ENCODE measurements around the gene ACOXL.

ACOXL gene

GRCh38 chr2:110978756-110979470 lies 246.5 kb downstream of the ACOXL start:
- no peak for DNase-seq

GRCh38 chr2:110979471-110980338 lies 247.3 kb downstream of the ACOXL start:
- no peak for DNase-seq

GRCh38 chr2:110980339-110981062 lies 248.1 kb downstream of the ACOXL start:
- no peak for DNase-seq

- peak; percentile 36 to 74 (median 54) for DNase-seq
Observed at GRCh38 chr2:110983133-110983532, 250.8 kb downstream of the ACOXL start.

GRCh38 chr2:110984694-110985490 lies 252.5 kb downstream of the ACOXL start:
- no peak for DNase-seq

GRCh38 chr2:110990440-110990839 lies 258.1 kb downstream of the ACOXL start:
- no peak for DNase-seq

- DNase-seq = no peak
Observed at GRCh38 chr2:110991911-110992310, 259.5 kb downstream of the ACOXL start.

GRCh38 chr2:110992886-110993285 lies 260.5 kb downstream of the ACOXL start:
- DNase-seq = no peak

GRCh38 chr2:110993557-110994231 lies 261.3 kb downstream of the ACOXL start:
- DNase-seq = peak; percentile 43 to 77 (median 64)

- peak; percentile 71 to 91 (median 80) for DNase-seq
Observed at GRCh38 chr2:110994250-110994961, 262.0 kb downstream of the ACOXL start.

GRCh38 chr2:110995911-110996310 lies 263.5 kb downstream of the ACOXL start:
- DNase-seq = peak in 3 of 4 experiments; percentile 15 to 28 (median 25)

- DNase-seq = peak in 2 of 4 experiments; percentile 28 to 33
Observed at GRCh38 chr2:110997331-110998045, 265.1 kb downstream of the ACOXL start.

- no peak for DNase-seq
Observed at GRCh38 chr2:110998311-110998710, 265.9 kb downstream of the ACOXL start.

- no peak for DNase-seq
Observed at GRCh38 chr2:110999626-111000025, 267.3 kb downstream of the ACOXL start.

GRCh38 chr2:111005307-111005706 lies 272.9 kb downstream of the ACOXL start:
- no peak for DNase-seq

- DNase-seq = no peak
Observed at GRCh38 chr2:111005821-111006220, 273.4 kb downstream of the ACOXL start.

GRCh38 chr2:111007757-111008688 lies 275.6 kb downstream of the ACOXL start:
- peak in 1 of 4 experiments; percentile 41 for DNase-seq

- DNase-seq = no peak
Observed at GRCh38 chr2:111011218-111011617, 278.8 kb downstream of the ACOXL start.

Data from suppressor macrophage (primary cell).